Loucy (cell line): ENCODE data around the gene PLAC1.

Source experiments
- CTCF ChIP-seq: fragments of 200-600 bp; sonication (generic); conservative IDR thresholded peaks from 2 replicates; pipeline ENCODE4 v1.5.1; 2014; ENCODE audit warnings: mild to moderate bottlenecking, antibody characterized with exemption, low read length
- EZH2phosphoT487 ChIP-seq: fragments of 200-600 bp; IDR thresholded peaks from 2 replicates; pipeline ENCODE4 v1.6.1; 2018; ENCODE audit warnings: antibody characterized with exemption, mild to moderate bottlenecking, moderate library complexity, borderline replicate concordance

GRCh38 chrX:134691453-134691852 lies 33.2 kb upstream of the PLAC1 start:
- TF ChIP-seq CTCF (no peak), EZH2phosphoT487 (no peak)
